NAMALWA (cell line): ENCODE measurements around the gene ARID5B.

ENCODE experiments used
- DNase-seq: peaks from one replicate; pipeline ENCODE4 v3.0.0-alpha.2; 2015; ENCODE audit warnings: low spot score

ARID5B gene

DNA sequence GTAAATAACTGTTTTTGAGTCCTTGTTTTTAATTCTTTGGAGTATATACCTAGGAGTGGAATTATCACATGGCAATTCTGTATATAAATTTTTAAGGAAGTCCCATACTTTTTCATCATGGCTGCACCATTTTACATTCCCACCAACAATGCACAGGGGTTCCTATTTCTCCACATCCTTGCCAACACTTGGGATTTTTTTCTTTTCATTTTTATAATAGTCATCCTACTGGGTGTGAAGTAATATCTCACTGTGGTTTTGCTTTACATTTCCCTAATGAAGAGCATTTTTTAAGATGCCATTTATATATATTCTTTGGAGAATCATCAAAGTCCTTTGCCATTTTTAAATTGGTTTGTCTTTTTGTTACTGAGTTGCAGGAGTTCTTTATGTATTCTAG, 89.7 kb downstream of the ARID5B start:
- DNase-seq = no peak

DNA sequence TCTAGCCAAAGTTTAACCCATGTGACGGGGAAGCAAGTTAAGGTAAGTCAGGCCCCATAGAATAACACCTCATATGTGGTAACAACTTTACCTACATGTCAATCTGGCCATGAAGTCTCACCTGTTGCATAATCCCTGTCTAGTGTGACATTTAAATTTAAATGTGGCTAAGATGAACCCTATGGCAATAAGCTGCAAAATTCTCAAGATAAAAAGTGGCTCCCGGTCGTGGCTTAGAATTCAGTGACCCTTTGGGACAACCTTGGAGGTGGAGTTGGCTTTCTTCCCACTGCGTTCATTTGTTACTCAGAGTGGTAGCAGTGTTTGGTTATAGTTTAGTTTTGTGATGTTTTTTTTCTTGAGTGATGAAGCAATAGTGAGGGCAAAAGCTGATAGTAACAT, 90.6 kb downstream of the ARID5B start:
- no peak for DNase-seq

DNA sequence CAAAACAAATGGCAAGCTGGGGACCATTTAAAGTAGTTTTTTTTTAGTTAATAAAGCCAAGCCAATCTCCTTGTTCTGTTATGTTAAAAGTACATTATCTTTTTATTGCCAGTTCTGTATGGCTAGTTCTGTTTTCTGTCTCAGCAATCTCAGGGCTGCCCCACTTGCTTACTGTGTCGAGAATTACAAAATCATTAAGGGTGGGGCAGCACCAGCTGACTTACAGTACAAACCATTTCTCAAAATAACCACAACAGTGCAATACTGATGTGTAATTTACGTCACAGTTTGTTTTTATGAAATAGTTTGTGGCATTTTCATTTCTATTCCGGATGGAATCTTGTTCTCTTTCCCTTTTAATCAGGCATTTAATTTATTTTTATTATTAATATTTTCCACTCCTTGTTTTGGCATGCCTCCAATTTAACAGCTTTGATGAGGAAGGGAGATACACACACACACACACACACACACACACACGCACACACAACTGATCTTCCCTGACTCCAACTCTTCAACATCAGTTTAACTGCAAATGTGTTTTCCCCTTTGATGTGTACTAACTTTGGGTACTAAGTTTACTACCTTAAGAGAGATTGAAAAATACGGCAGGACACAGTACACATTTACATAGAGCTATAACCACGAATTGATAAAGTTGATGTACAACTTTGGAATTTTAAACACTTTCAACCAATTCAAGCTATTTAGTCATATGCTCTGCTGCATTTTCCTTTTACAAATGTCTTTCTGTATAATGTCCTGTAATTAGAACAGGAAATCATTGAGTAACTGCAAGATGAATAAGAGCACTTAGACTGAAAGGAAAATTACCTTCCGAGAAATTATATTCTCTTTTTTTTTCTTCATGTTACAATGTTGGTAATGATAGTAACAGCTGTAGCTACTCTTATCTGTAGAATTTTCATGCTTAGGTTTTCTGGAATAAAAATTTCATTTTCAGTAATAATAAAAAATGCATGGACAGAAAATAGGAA, 91.5 kb downstream of the ARID5B start:
- peak; percentile 77 for DNase-seq

DNA sequence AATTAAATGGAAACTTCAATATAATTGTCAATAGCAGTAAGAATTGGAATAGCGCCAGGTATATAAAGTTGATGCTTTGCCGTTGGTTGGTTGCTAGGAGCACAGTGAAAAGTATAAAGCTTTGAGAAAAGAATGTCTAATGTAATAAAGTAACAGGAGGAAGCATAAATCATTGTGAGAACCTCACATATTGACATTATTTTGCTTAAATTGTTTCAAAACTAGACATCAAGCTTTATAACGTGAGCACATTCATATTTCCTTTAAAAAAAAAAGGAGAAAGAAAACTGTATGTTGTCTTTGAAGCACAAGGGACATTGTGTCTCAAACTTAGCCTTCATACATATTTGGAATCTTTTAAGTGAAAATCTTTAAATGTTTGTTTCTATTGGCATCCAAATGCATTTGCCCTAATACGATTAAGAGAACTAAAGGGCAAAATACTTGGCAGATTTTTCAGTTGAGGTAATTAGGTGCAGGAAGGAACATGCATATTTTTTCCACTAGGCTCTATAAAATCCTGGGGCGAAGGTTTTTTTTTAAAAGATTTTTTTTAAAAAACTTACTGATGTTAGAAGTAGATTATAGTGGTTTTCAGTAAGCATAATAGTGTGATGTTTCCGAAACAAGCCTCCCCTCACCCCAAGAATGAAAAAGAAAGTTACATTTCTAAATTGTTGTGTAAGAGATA, 92.4 kb downstream of the ARID5B start:
- peak; percentile 34 for DNase-seq

DNA sequence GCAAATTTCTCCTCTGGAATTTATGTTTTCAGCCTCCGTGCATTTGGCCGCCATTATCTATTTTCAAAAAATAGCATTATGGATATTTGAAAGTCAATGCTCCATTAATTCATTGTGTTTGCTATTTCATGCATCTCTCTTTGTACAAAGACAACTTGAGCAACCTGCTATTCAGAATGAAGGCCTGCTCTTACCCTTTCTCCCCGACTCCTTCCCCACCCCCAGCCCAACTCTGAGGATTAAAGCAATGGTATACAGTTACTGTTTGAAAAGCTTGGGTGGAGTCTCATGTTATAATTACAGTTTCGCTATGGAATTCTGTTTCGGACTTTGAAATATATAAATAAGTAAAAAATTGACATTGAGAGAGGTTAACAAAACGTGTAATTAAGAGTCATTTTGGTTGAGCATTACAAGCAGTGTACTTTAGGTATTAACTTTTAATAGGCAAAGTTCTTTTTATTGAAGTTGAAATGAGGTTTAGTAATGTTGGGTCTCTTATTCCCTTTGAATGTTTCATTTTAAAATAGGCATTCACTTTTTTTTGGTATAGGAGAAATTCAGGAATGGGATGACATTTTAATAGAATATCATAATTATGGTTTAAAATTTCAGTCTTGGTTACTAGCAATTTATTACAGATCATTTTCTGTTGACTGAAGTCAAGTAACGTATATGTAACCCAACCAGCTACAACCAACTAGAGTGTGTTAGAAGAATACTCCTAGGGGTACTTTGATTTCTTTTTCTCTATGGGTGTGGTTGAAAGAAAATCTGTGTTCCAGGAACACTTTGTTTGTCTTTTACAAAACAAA, 93.1 kb downstream of the ARID5B start:
- no peak for DNase-seq

DNA sequence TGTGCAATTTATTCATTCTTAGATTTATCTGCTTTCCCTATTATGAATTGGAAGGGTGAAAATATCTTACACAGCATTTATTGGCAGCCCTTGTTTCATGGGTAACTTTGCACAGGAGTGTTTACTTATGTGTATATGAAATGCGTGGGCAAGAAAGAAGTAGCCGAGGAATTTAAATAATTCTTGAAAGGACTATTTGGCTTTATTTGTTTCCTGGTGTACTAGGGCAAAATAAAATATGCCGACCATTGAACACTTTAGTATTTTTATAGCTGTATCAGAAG, 93.7 kb downstream of the ARID5B start:
- DNase-seq = no peak

DNA sequence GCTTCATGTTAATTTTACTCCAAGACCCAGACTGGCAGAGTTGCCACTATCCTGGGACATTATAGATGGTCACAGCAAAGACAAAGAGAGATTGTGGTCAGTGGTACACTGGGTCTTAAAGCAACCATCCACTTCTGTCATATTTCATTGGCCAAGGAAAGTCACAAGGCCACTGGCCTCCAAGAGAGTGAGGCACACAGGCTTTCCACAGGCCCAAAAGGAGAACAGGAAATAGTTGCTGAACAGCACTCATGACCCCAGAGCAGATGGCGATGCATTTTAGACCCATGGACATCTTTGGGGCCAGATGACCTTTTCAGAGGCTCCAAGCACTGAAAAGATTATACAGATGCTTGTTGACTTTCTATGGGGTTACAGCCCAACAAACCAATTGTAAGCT, 97.4 kb downstream of the ARID5B start:
- DNase-seq = peak; percentile 34

DNA sequence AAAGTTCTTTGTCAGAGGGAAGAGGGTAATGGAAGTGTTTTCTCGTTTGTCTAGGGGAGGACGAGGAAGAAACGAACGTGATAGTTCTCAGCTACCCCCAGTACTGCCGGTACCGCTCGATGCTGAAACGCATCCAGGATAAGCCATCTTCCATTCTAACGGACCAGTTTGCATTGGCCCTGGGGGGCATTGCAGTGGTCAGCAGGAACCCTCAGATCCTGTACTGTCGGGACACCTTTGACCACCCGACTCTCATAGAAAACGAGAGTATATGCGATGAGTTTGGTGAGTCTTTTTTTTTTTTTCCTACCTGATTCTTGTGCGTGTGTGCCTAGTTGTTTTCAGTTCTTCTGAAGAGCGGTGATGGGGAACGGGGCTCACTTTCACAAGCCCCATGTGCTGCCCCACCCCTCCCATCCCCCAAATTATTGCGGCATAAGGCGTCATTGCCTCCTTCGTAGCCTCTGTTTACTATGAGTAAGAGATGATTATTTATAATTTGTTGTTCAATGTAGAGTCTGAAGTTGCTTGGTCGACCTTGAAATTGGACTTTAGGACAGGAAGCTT, 98.6 kb downstream of the ARID5B start:
- peak; percentile 81 for DNase-seq

DNA sequence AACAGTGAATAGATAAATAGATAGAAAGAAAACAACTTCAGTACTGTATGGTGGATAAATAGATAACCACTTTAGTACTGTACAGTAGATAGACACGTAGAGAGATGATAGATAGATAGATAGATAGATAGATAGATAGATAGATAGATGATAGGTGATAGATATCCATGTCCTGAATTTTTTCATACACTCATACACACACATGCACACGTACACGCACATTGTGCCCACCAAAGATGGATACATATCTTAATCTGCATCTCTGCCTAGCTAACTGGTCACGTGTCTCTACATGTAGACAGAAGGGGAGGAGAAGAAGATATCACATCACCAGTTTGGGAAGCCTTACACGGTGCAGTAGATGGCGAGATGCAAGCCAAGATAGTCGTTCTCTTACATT, 99.2 kb downstream of the ARID5B start:
- DNase-seq = no peak

DNA sequence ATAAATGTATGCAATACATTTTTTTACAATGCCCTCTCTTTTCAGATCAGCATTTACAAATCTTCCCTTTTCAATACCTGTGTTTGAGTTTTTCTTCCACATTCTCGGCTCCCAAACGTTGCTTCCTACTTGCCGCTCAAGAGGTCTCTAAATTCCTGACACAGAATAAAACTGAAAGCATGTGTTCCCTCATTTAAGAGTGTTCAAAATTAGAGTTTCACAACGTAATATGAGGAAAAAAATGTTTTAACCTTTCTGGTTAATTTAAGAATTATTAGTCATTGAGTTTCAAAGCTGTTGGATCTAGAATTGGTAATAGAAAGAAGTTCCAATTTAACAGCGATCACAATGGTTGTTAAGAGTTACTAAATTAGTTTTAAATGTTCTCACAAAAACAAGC, 100.4 kb downstream of the ARID5B start:
- no peak for DNase-seq

DNA sequence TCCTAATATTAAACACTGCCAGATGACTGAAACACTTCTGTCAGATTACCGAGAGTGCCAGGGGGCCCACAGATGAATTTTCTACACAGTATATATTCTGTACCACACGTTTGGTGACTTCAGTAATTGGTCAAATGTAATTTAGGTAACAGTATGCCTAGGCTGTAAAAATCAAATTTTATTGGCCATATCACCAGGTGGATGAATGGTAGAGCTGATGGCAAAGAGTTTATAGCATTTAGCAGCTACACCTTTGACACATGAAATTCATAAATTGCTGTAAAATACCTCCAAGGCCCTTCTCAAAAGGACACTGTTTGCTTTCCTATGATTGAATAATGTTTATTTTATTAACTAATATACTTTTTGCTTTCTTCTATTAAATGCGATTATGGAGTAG, 101.3 kb downstream of the ARID5B start:
- no peak for DNase-seq

DNA sequence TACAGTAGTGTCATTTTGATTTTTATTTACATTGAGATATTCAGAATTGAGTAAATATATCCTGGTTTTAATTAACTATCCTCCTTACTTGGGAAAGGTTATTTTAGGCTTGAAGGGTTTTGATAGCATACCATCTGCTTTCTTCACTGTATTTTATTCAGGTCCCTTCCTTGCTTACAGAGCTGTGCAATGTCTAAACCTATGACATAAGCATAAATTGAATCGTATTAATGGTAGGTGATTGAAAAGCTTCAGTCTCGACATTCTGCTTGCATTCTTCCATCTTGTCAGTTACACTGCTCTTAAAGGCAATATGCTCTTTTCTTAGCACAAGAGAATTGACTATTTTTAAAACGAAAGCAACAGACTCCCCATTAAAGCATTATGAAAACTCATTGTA, 102.5 kb downstream of the ARID5B start:
- no peak for DNase-seq

DNA sequence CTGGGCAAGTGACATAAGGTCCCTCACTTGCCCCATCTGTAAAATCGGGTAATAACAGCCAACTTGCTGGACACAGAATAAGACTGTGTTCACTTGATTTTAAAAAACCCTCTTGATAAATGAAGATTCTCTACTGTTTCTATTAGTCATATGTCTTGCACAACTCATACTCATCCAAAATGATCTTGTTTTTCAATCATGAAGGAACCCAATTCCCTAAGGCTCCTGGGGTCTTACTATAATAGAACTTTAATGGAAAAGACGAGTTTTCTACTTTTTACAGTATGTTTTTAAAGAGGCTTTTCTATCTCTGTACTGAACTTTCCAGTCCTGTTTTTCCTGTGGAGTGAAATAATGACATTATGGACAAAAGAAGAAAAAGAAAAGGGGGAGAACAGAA, 103.8 kb downstream of the ARID5B start:
- no peak for DNase-seq

DNA sequence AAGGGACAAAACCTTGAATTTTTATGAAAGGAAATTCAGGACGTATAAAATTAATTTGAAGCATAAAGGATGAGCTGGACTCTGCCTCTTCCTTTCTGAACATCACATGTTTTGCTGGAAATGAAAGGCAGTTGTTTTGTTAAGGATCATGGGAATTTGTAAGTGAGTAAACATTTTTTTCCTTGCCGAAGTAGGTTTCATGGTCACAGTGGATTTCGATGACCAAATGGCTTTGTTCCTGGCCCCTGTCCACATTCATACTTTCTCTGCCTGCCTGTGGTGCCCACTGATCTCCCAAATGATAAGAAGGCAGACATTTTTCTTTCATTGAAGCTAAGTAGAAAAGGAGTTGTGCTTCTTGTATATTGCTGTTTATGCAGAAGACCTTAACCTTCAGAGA, 104.2 kb downstream of the ARID5B start:
- no peak for DNase-seq

DNA sequence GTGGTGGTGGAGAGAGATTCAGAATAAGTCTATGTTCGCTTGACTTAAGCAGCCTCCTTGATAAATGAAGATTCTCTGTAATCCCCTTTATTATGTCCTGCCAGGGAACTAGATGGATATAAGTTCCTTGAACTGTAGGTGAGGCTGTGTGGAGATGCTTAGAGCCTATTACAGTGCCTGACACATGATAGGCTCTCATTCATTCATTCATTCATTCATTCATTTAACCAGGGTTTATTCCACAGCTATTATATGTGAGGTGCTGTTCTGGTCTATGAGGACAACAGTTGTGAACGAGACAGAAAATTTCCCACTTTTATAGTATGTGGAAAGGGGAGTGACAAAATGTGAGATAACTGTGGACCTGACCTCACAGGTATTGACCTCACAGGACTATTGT, 105.6 kb downstream of the ARID5B start:
- no peak for DNase-seq

DNA sequence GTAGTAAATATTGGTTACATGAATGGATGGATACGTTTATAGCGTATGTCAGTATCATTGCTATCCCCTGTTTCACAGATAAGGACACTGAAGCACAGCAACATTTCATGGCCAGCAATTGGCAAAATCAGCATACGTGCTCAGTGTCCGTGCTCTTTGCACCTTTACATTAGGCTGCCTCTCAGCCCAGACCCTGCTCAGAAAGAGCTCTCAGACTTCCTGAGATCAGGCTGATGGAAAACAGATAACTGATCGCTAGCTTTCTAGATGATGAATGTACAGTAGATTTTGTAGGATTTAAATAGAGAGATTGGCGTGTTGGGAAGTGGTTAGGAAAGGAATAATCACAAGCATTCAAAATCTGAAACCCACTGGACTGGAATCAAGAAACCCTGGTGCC, 106.7 kb downstream of the ARID5B start:
- DNase-seq = no peak

DNA sequence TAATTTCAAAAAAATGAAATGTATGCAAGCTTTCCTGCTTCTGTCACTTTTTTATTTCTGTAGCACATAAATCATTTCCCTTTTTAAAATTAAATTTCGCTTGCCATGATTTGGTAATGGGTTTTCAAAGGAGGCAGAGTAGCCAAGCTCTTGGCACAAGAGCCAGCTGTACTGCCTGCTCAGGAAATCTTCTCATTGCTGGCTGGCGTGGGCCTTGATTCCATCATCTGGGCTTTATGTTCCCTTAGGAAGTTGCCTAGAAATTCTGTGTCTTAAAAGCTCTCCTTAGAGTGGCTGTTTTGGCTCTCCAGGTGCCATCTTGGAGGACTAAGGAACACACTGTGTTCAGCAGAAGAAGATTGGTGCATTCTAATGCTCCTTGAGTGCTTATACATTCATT, 107.4 kb downstream of the ARID5B start:
- no peak for DNase-seq

DNA sequence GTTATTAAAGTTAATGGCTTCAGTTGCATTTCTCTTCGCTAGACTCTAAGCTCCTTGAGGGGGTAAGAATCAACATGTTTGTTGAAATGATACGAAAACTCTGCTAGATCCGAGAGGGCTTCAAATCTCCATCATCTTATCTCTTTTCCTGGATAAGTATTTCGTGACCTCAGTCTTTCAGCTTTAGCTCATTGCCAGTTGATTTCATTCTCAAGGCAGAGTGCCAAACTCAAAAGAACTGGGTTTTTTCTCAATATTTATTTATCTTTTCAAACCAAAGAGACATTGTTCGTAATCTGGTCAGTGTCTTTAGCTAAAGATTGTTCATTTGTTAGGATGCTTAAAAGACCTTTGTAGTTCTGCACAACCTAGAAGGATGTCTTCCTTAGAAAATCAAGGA, 108.9 kb downstream of the ARID5B start:
- DNase-seq = no peak

DNA sequence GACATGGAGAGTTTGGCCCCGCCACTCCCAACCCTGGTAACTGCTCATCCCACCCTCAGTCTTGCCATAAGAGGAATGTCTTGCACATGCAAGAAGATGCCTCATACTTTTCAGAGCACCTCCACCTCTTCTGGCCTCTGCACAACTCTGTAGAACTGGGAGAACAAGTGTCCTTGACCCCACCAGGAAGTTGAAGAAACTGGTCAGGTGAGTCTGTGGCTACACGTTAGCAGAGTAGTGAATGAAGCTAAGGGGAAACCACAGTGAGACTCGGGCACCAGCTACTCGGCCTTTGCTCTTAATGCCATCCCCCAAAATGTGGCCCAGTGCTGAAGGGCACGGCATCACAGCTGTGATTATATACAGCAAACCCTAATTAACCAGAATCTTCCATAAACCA, 110.1 kb downstream of the ARID5B start:
- DNase-seq = no peak

DNA sequence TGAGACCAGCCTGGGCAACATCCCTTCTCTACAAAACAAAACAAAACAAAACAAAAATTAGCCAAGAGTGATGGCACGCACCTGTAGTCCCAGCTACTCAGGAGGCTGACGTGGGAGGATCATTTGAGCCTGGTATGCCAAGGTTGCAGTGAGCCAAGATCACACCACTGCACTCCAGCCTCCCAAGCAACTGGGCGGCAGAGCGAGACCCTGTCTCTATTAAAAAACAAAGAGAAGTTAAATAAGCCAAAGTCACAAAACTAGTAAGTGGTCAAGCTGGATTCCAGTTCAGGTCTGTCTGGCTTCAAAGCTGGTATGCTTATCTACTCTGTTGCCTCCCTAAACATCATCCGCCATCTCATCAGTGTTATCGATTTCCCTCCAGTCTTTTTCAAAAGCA, 110.8 kb downstream of the ARID5B start:
- DNase-seq = no peak

DNA sequence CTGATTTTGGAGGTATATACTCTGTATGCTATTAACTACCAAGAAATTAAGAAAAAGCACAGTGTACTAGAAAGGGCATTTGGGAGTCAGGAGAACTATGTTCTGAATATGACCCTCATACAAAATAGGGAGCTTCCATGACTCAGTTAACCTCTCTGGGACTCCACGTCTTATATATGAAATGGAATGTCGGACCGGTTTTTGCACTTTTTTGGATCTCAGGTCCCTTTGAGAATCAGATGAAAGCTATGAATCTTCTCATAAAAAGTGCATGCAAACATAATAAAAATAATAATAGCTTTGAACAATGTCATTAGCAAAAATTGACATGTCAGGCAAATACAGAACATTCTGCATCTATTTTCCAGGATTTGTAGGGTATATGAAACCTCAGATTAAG, 113.0 kb downstream of the ARID5B start:
- no peak for DNase-seq

DNA sequence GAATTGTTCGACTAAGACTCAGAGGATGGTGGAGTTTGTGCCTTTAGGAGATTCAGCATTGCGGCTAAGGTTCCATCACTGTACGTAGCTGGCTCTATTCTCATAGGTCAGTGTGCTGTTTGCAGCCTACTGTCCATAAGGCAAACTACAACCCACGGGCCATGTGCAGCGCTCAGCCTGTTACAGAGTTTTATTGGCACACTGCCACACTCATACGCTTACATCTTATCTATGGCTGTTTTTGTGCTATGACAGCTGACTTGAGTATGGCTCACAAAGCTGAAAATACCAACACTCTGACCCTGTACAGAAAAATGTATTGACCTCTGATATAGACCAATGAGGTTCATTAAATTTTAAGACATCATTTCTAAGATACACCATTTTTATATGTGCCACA, 114.5 kb downstream of the ARID5B start:
- peak; percentile 73 for DNase-seq
